IPS DF 19.7 (cell line): ENCODE data around the gene GALNT18.
"Not testable (repeated sequence)": the region's sequence is repeated elsewhere in the genome, so short reads cannot be mapped to it uniquely, and the experiment has no call there.

ENCODE experiments used
- DNase-seq: peaks from one replicate; pipeline ENCODE4 v3.0.0-alpha.2; 2013; ENCODE audit warnings: low read depth, low spot score

The GALNT18 gene

GRCh38 chr11:11389238-11389637, 232.6 kb downstream of the GALNT18 start:
- no peak for DNase-seq

GRCh38 chr11:11387622-11388305, 234.0 kb downstream of the GALNT18 start:
- DNase-seq, result no peak

DNA sequence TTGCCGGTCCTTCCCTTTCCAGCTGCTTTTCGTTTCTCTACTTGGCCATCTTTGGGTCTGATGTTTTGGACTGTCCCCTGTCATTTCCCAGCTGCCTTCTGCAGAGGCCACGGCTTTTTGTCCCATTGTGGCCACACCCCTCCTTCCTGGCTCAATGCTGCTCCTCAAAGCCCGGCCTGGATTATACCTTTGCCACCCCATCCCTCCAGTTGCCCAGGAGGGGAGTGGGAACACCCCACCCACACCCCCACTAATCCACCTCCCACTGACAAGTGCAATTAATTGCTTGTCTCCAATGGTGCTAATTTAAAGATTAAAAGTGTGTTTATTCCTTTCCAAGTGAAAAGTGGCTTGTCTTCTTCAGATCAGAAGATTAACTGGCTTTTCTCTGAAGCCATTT, 234.6 kb downstream of the GALNT18 start:
- no peak for DNase-seq

- no peak for DNase-seq
Observed at GRCh38 chr11:11384829-11385228, 237.0 kb downstream of the GALNT18 start.

- no peak for DNase-seq
Observed at GRCh38 chr11:11383995-11384394, 237.8 kb downstream of the GALNT18 start.

DNA sequence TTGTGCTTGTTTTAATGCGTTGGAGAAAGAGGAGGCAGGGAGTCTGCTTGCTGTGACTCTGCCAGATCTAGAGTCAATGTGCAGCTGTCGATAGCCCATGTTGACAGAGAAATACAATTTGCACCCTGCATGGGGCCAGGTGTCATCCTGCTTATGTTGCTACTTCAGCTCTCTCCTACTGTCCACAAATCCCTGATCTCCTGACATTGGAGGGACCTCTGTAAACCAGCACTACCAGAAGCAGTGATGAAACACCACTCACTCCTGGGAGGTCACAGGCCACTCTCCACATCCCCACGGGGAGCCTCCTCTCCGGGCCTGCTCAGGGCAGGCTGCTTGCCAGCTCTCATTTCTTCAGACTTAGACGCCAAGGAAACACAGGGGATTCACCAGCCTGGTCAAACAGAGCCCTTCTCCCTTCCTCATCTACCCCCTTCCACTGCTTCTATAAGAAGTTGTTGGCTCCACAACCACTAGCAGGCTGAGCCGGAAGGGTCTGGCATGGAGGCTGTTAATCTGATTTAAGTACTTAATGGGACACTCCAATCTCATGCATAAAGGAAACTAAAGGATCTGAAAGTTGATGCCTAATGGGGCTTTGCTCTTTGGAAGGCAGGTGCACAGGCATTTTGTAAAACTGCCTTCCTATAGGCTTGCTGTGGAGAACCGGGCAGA, 238.8 kb downstream of the GALNT18 start:
- DNase-seq, result no peak

GRCh38 chr11:11381471-11382105, 240.2 kb downstream of the GALNT18 start:
- DNase-seq, result no peak

DNA sequence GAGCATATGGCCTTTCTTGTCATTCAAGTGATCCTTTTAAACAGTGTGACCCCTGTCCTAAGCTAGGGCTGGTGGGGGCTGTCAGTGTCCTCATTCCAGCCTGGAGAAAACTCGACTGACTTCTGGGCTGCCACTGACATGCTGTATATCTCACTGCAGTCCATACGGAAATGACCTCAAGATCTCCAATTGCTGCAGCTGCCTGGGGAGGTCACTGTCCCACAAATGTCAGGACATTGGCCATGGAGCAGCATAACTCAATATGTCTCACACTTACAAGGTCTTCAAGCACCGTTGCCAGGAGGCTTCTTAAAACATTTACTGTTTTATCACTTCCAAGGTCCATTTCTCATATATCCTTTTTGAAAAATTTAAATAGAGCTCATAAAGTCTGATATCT, 240.9 kb downstream of the GALNT18 start:
- DNase-seq, result no peak

- DNase-seq, result no peak
Observed at GRCh38 chr11:11380340-11380739, 241.5 kb downstream of the GALNT18 start.

GRCh38 chr11:11379661-11380060, 242.1 kb downstream of the GALNT18 start:
- DNase-seq, result no peak

GRCh38 chr11:11378184-11378940, 243.4 kb downstream of the GALNT18 start:
- no peak for DNase-seq

- DNase-seq, result no peak
Observed at GRCh38 chr11:11374358-11375148, 247.3 kb downstream of the GALNT18 start.

DNA sequence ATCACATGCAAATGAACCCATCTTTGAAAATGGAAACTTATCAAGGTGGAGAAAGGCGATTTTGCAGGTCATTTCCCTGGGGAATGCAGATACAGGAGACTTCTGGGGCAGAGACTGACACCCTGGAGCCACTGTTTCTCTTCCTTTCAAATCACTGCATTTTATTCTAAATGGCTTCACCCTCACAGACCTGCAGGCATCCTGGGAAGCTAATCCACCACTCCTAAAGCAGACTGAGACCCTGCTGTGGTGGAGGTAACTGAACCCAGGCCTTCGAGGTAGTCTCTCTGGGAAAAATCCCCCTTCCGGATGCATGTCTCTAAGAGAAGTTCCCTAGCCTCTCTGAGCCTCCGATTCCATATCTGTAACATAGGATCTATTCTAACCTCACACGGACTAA, 247.9 kb downstream of the GALNT18 start:
- DNase-seq, result no peak

DNA sequence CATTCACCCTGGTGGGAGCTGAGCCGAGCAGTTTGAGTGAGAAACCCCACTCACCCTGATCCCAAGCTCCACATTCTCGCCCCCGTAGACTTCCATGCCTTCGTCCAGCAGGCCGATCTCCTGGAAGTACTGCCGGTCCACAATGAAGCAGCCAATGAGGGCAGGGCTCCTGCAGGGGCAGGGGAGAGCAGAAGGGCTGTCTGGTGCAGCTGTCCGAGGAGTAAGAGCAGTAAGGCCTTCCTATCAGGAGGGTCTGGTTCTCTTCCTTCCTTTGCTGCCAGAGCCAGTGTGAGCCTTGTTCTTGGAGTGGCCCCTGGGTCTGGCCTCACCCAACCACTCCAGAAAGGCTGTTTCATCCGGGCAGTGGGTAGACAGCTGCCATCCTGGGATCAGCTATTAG, 249.3 kb downstream of the GALNT18 start:
- no peak for DNase-seq

DNA sequence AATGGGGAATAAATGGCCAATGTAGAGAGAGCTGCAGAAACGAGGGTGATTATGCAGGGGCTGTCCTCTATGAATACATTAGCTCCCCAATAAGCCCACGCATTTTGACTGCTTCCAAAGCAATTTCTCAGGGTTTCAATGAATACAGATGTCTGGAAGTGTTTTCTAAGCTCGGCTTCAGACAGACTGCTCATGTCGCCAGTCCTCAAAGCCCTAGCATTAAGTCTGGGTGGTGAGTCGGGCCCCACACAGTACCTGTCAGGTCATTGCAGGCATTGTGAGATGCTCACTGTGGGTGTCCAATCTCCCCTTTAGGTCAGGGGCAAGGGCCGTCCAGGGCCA, 250.9 kb downstream of the GALNT18 start:
- DNase-seq, result no peak

DNA sequence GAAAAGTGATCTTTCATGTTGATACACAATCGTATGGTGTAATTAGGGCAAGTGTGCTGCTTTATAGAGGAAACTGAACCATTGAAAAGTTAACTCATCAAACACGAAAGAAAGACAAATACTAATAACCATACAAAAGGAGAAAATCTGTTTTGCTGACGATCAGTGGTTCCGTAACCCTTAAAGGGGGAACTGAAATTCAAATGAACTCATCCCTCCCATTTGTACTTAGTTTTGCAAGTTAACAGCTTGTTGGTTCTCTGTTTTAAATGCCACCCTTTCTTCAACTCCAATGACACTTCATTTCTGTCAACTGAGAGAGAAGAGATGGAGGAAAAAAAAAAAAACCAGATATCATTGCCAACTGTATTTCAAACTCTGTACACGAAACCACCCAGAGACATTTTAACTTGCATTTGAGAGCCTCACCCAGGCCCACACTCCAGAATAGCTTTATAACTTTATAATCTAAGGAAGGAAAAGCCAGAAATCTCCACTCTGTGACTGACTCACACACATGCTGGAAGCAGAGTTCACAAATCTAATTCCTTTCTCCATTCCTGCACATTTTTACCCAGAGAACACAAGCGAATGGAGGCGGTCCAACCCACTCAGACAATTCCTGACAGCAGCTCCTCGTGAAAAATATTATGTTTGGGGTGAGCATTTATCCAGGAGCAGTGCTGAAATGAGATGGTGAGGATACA, 251.4 kb downstream of the GALNT18 start:
- no peak for DNase-seq

GRCh38 chr11:11366793-11367192, 255.0 kb downstream of the GALNT18 start:
- DNase-seq, result no peak

DNA sequence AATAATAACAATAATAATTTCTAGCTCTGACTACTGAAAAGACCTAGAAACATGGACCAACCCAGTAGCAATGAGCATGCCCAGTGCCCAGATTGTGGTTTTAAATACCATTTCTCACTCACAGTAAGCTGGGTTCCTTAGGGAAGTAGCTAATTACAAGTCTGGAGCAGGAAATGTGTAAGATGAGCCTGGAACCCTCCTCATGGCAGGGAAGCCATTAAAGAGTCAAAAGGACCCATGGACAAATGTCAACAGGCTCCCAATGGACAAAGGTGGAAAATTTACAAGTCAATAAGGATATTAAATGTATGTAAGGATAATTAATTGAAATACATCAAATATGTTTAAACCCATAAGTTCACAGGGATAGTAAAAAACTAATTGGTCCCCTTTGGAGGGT, 258.1 kb downstream of the GALNT18 start:
- no peak for DNase-seq

DNA sequence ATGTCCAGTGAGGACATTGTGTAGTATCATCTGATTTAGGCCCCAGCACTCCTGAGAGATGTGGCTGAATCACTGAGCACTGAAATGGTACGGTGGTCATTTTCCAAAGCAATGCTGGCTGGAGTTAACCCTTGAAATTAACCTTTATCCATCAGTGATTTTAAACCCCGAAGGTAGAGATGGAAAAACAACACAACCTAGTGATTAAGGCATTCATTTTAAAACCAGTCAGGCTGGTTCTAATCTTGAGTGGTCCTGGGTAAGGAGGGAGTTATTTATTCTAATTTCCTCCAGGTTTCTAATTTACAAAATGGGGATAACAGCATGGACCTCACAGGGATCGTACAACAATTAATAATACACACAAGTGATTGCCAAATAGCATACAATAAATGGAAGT, 262.2 kb downstream of the GALNT18 start:
- no peak for DNase-seq

GRCh38 chr11:11356842-11357241, 265.0 kb downstream of the GALNT18 start:
- no peak for DNase-seq

GRCh38 chr11:11352878-11353277, 268.9 kb downstream of the GALNT18 start, which contains the start of gene CSNK2A3:
TSS of gene CSNK2A3 (minus strand) at chr11:11353250. CDS start at chr11:11353119, 131 bp downstream.
- DNase-seq, result not testable (repeated sequence)
